ENCODE results near the gene BMP7. TPM values are rescaled to one million over a fixed set of nuclear protein-coding genes. Genes with fewer than 3 reads are reported as not detected.
"Not testable (repeated sequence)": the region's sequence is repeated elsewhere in the genome, so short reads cannot be mapped to it uniquely, and the experiment has no call there.

BMP7 gene
- total RNA-seq, 1 donor from 2014 or later: 3.7 TPM

DNA sequence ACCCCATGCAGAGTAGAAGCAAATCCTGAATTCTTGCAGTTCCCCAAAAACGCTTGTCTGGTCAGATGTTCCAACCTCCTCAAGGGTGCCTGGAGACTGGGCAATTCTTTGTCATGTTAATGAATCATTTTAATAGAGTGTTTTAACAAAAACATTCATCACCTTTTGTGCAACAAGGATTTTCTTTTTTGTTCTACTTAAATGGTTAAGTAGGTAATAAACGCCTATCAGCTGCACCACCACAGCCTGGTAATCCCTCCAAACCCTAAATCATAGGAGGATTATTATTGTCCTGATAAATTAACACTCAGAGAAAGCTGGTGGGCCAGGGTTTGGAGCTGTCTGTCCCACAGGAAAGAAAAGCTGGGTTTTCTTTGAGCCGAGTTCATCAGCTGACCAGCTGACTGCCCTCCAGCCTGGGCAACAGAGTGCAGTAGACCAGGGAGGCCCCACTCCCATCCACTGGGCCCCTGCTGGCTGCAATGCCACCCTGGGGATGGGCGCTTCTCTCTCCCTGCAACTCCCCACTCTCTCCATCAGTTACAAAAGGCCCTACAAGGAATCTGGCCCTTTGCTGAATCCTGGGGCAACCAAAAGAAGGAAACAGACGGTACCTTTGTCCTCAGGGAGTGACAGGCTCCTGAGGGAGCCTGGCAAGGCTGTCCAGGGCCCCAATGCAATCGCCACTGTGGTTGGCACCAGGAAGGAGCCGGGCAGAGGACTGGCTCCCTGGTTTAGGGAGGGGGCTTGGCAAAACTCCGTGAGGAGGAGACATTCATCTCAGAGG lies 23.1 kb upstream of the BMP7 start:
- H3K9ac ChIP-seq (ENCODE audit: low read depth in 1 of 3, low read length in 3 of 3): no peak overlapping the region
- peaks cover 0 to 3% (median 0%) of the 10 kb centered on the region in 3 donors for H3K4me1 ChIP-seq (ENCODE audit: control insufficient read depth in 3 of 3, insufficient read depth in 3 of 3, low read length in 3 of 3)
- peaks cover 49 to 76% (median 57%) of the 10 kb centered on the region in 3 donors for H3K27me3 ChIP-seq (ENCODE audit: control insufficient read depth in 3 of 3, insufficient read depth in 3 of 3, low read length in 3 of 3)
- H3K9me3 ChIP-seq (ENCODE audit: control insufficient read depth in 3 of 3, low read length in 3 of 3): no peaks in the 10 kb centered on the region
- no peak overlapping the region for H3K27ac ChIP-seq (ENCODE audit: low read depth, low read length)
- no peaks in the 10 kb centered on the region for H3K36me3 ChIP-seq (ENCODE audit: control insufficient read depth in 3 of 3, insufficient read depth in 3 of 3, low read length in 3 of 3)
- no peak overlapping the region for H3K4me3 ChIP-seq (ENCODE audit: low read length in 3 of 3)

DNA sequence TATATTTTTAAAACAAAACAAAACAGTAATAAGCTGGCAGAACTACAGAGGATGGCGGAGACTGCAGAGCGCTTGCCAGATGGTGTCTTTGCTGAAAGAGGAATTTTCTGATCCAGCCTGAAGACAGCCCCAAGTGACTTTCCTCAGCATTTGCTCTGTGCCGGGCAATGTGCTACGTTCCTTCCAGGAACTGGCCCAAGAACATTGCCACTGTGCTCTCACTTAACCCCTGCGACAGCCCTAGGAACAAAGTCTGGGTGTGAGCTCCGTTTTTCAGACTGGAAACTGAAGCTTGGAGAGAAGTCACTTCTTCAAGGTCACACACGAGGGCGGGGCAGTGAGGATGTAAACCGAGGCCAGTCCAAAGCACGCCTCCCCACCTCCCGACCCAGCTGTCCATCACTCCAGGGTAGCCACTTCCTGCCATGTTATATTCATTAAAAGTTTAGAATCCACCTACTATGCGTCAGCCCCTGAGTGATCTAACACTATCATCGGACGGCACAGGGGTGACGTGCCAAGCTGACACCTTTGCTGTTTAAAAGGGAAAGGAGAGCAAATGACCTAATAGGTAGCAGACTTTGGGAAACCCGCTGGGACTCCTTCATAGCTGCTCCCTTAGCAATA lies 22.3 kb upstream of the BMP7 start:
- H3K4me3 ChIP-seq (ENCODE audit: low read length in 3 of 3): no peak overlapping the region
- peaks cover 53 to 77% (median 62%) of the 10 kb centered on the region in 3 donors for H3K27me3 ChIP-seq (ENCODE audit: control insufficient read depth in 3 of 3, insufficient read depth in 3 of 3, low read length in 3 of 3)
- no peaks in the 10 kb centered on the region for H3K9me3 ChIP-seq (ENCODE audit: control insufficient read depth in 3 of 3, low read length in 3 of 3)
- H3K4me1 ChIP-seq (ENCODE audit: control insufficient read depth in 3 of 3, insufficient read depth in 3 of 3, low read length in 3 of 3): peaks cover 0 to 3% (median 0%) of the 10 kb centered on the region in 3 donors
- H3K27ac ChIP-seq (ENCODE audit: low read depth, low read length): no peak overlapping the region
- no peaks in the 10 kb centered on the region for H3K36me3 ChIP-seq (ENCODE audit: control insufficient read depth in 3 of 3, insufficient read depth in 3 of 3, low read length in 3 of 3)
- no peak overlapping the region for H3K9ac ChIP-seq (ENCODE audit: low read depth in 1 of 3, low read length in 3 of 3)

DNA sequence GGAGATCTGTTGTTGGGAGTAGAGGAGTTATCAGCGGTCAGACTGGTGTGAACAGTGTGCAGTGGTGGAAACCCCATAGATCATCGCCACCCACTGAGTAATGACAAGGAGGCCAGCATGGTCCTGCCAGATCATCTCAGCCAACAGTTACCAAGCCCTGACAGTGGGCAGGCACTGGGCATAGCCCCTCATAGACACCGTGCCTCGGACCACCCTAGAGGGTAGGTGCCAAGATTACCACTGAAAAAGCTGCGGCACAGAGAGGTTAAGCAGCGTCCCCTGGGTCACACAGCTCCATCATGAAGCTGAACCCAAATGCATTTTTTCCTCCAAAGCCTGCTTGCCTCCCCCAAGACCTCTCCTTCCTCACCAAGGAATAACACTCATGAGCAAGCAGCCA lies 21.5 kb upstream of the BMP7 start:
- Histone ChIP-seq H3K27ac (ENCODE audit: low read depth, low read length) (no peak overlapping the region), H3K4me1 (ENCODE audit: control insufficient read depth in 3 of 3, insufficient read depth in 3 of 3, low read length in 3 of 3) (peaks cover 0 to 3% (median 0%) of the 10 kb centered on the region in 3 donors), H3K9me3 (ENCODE audit: control insufficient read depth in 3 of 3, low read length in 3 of 3) (no peaks in the 10 kb centered on the region), H3K9ac (ENCODE audit: low read depth in 1 of 3, low read length in 3 of 3) (no peak overlapping the region), H3K36me3 (ENCODE audit: control insufficient read depth in 3 of 3, insufficient read depth in 3 of 3, low read length in 3 of 3) (no peaks in the 10 kb centered on the region), H3K4me3 (ENCODE audit: low read length in 3 of 3) (no peak overlapping the region), H3K27me3 (ENCODE audit: control insufficient read depth in 3 of 3, insufficient read depth in 3 of 3, low read length in 3 of 3) (peaks cover 55 to 73% (median 67%) of the 10 kb centered on the region in 3 donors)

DNA sequence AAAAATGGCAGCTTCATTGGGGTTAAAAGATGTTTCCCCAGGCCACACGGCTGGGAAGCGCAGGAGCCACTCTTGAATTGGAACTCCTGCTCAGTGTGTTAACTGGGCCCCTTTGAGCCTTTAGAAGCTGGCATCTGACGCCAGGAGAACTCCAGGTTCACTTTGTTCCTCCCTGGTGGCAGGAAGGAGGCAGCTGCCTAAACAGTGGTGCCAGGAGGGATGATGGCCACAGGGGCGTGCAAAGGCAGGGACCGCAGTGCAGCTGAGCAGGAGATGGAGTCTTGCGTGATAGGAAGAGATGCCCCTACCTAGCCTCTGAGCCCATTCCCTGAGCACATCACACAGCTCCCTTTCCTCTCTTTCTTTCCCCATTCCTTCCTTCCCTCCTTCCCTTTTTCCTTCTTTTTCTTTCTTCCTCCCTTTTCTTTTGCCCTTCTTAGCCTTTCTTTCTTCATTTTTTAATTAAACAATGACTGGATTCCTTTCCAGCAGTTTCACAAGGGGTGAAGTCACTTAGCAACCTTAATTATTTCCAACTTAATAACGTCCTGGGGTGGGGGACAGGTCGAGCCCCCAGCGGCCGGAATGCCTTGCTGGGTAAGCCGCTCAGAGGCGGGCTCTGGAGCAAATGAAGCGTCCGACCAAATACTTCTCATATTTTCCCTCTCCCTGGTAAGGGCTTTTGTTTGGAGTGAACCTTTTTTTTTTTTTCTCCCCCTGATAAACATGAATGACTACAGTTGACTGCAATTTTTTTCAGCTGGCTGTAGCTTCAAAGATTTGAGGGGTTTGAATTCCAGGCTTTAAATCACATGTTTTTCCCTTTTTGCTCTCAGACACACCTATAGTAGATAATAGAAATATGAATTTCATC lies 20.8 kb upstream of the BMP7 start:
- Histone ChIP-seq H3K27ac (ENCODE audit: low read depth, low read length) (no peak overlapping the region), H3K9ac (ENCODE audit: low read depth in 1 of 3, low read length in 3 of 3) (no peak overlapping the region), H3K27me3 (ENCODE audit: control insufficient read depth in 3 of 3, insufficient read depth in 3 of 3, low read length in 3 of 3) (peaks cover 53 to 66% (median 62%) of the 10 kb centered on the region in 3 donors), H3K36me3 (ENCODE audit: control insufficient read depth in 3 of 3, insufficient read depth in 3 of 3, low read length in 3 of 3) (no peaks in the 10 kb centered on the region), H3K4me1 (ENCODE audit: control insufficient read depth in 3 of 3, insufficient read depth in 3 of 3, low read length in 3 of 3) (peaks cover 0 to 3% (median 0%) of the 10 kb centered on the region in 3 donors), H3K9me3 (ENCODE audit: control insufficient read depth in 3 of 3, low read length in 3 of 3) (no peaks in the 10 kb centered on the region), H3K4me3 (ENCODE audit: low read length in 3 of 3) (no peak overlapping the region)

DNA sequence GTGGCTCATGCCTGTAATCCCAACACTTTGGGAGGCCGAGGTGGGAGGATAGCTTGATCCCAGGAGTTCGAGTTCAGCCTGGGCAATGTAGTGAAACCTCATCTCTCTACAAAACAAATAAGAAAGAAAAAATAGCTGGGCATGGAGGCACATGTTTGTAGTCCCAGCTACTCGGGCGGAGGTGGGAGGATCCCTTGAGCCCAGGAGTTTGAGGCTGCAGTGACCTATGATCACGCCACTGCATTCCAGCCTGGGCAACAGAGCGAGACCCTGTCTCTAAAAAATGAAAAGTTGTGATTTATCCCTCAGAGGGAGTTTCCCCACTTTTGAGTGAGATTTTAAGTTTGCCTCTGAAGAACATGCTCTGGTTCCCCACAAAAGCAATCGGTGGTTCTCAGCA lies 17.4 kb upstream of the BMP7 start:
- no peak overlapping the region for H3K9ac ChIP-seq (ENCODE audit: low read depth in 1 of 3, low read length in 3 of 3)
- H3K4me1 ChIP-seq (ENCODE audit: control insufficient read depth in 3 of 3, insufficient read depth in 3 of 3, low read length in 3 of 3): peaks cover 0 to 3% (median 0%) of the 10 kb centered on the region in 3 donors
- H3K27ac ChIP-seq (ENCODE audit: low read depth, low read length): no peak overlapping the region
- H3K9me3 ChIP-seq (ENCODE audit: control insufficient read depth in 3 of 3, low read length in 3 of 3): no peaks in the 10 kb centered on the region
- peaks cover 39 to 54% (median 47%) of the 10 kb centered on the region in 3 donors for H3K27me3 ChIP-seq (ENCODE audit: control insufficient read depth in 3 of 3, insufficient read depth in 3 of 3, low read length in 3 of 3)
- no peak overlapping the region for H3K4me3 ChIP-seq (ENCODE audit: low read length in 3 of 3)
- H3K36me3 ChIP-seq (ENCODE audit: control insufficient read depth in 3 of 3, insufficient read depth in 3 of 3, low read length in 3 of 3): no peaks in the 10 kb centered on the region

DNA sequence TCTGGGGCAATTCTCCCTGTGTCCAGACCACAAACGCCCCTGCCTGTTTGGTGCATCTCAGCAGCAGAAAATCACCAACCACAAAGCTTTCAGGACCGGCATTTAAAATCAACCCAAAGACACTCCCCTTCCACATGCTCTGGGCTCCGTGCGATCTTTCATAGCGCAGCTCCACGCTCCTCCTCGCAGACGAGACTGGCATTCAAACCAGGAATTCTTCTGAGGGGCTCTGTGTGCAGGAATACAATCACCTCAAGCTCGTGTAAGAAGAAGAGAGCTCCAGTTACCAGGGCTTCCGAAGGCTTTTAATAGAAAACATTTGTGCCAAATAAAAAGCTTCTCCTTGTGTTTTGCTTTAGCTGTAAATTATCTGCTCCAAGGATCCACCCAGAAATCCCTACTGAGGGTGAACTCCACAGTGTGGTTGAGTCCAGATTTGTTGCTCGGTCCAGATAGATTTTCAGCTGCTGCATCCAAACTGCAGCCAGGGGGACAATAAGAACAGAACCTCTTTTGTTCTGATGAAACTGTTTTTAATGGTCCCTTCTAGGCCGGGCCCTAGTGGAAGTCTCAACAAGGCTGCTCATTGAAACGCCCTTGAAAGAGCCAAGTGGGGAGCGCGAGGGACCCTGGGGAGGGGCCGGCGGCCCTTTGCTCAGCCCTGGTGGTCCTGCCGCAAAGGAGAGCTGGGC lies 16.4 kb upstream of the BMP7 start:
- peaks cover 30 to 46% (median 37%) of the 10 kb centered on the region in 3 donors for H3K27me3 ChIP-seq (ENCODE audit: control insufficient read depth in 3 of 3, insufficient read depth in 3 of 3, low read length in 3 of 3)
- no peaks in the 10 kb centered on the region for H3K4me1 ChIP-seq (ENCODE audit: control insufficient read depth in 3 of 3, insufficient read depth in 3 of 3, low read length in 3 of 3)
- no peaks in the 10 kb centered on the region for H3K9me3 ChIP-seq (ENCODE audit: control insufficient read depth in 3 of 3, low read length in 3 of 3)
- H3K9ac ChIP-seq (ENCODE audit: low read depth in 1 of 3, low read length in 3 of 3): no peak overlapping the region
- H3K36me3 ChIP-seq (ENCODE audit: control insufficient read depth in 3 of 3, insufficient read depth in 3 of 3, low read length in 3 of 3): no peaks in the 10 kb centered on the region
- H3K4me3 ChIP-seq (ENCODE audit: low read length in 3 of 3): no peak overlapping the region
- H3K27ac ChIP-seq (ENCODE audit: low read depth, low read length): no peak overlapping the region

DNA sequence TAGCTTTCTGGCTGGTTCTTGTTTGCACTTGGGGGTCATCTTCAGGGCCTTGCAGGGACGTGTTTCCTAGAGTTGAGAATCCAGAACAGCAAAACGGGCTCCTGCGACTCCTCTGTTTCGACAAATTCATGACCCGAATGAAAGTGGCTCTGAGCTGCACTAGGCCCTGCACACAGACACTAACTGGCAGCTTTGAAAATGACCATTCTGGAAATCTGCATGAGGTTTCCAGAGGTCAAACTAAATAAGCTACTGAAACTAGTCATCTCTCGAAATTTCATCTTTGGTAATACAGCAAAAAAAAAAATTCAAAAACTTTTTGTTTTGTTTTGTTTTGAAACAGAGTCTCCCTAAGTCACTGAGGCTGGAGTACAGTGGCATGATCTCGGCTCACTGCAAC lies 15.5 kb upstream of the BMP7 start:
- Histone ChIP-seq H3K27ac (ENCODE audit: low read depth, low read length) (no peak overlapping the region), H3K36me3 (ENCODE audit: control insufficient read depth in 3 of 3, insufficient read depth in 3 of 3, low read length in 3 of 3) (no peaks in the 10 kb centered on the region), H3K27me3 (ENCODE audit: control insufficient read depth in 3 of 3, insufficient read depth in 3 of 3, low read length in 3 of 3) (peaks cover 24 to 43% (median 31%) of the 10 kb centered on the region in 3 donors), H3K4me3 (ENCODE audit: low read length in 3 of 3) (no peak overlapping the region), H3K4me1 (ENCODE audit: control insufficient read depth in 3 of 3, insufficient read depth in 3 of 3, low read length in 3 of 3) (no peaks in the 10 kb centered on the region), H3K9me3 (ENCODE audit: control insufficient read depth in 3 of 3, low read length in 3 of 3) (no peaks in the 10 kb centered on the region), H3K9ac (ENCODE audit: low read depth in 1 of 3, low read length in 3 of 3) (no peak overlapping the region)

DNA sequence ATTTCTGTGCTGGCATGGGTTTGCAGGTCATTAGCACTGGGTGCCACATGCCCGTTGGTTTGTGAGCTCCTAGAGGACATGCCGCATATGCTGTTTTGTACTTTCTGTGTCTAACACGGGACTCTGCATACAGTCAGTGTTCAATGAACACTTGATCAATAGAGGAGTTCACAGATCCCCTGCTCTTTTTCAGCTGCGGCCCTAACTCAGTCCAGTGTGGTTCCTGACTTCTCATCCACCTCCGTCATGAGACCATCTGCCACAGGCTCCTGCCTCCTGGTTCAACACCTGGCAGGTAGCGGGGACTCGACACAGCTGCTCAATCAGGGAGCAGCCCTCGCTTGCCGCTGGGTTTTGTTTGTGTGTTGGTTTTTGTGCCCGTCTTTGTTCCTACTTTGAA lies 13.8 kb upstream of the BMP7 start:
- Histone ChIP-seq H3K4me3 (ENCODE audit: low read length in 3 of 3) (no peak overlapping the region), H3K9ac (ENCODE audit: low read depth in 1 of 3, low read length in 3 of 3) (no peak overlapping the region), H3K9me3 (ENCODE audit: control insufficient read depth in 3 of 3, low read length in 3 of 3) (no peaks in the 10 kb centered on the region), H3K36me3 (ENCODE audit: control insufficient read depth in 3 of 3, insufficient read depth in 3 of 3, low read length in 3 of 3) (no peaks in the 10 kb centered on the region), H3K27ac (ENCODE audit: low read depth, low read length) (no peak overlapping the region), H3K4me1 (ENCODE audit: control insufficient read depth in 3 of 3, insufficient read depth in 3 of 3, low read length in 3 of 3) (no peaks in the 10 kb centered on the region), H3K27me3 (ENCODE audit: control insufficient read depth in 3 of 3, insufficient read depth in 3 of 3, low read length in 3 of 3) (peaks cover 24 to 40% (median 30%) of the 10 kb centered on the region in 3 donors)

DNA sequence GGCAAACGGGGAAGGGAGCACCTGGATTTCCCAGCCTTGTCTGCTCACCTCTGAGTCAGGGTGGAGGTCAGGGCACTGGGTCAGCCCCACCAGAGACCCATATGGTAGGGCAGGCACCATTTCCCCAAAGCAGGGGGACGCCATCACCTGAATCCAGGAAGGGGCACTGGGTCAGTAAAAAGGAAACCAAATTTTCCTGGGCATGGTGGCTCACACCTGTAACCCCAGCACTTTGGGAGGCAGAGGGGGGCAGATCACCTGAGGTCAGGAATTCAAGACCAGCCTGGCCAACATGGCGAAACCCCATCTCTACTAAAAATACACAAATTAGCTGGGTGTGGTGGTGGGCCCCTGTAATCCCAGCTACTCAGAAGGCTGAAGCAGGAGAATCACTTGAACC lies 13.1 kb upstream of the BMP7 start:
- peaks cover 20 to 41% (median 29%) of the 10 kb centered on the region in 3 donors for H3K27me3 ChIP-seq (ENCODE audit: control insufficient read depth in 3 of 3, insufficient read depth in 3 of 3, low read length in 3 of 3)
- not testable (repeated sequence) for H3K9me3 ChIP-seq (ENCODE audit: control insufficient read depth in 3 of 3, low read length in 3 of 3); H3K4me3 ChIP-seq (ENCODE audit: low read length in 3 of 3); H3K9ac ChIP-seq (ENCODE audit: low read depth in 1 of 3, low read length in 3 of 3); H3K36me3 ChIP-seq (ENCODE audit: control insufficient read depth in 3 of 3, insufficient read depth in 3 of 3, low read length in 3 of 3); H3K4me1 ChIP-seq (ENCODE audit: control insufficient read depth in 3 of 3, insufficient read depth in 3 of 3, low read length in 3 of 3); H3K27ac ChIP-seq (ENCODE audit: low read depth, low read length)
